ENCODE measurements around the gene ZNF750. TPM values are rescaled to one million over a fixed set of nuclear protein-coding genes. Genes with fewer than 3 reads are reported as not detected.

The ZNF750 gene
- total RNA-seq, 2 experiments from 2014 or later = not detected

- no peaks in the 10 kb centered on the region for H3K27me3 Mint-ChIP-seq (ENCODE audit: low read depth)
- H3K4me3 Mint-ChIP-seq = no peak overlapping the region
- peaks cover 3% of the 10 kb centered on the region for H3K36me3 Mint-ChIP-seq (ENCODE audit: low read depth)
- CTCF ChIA-PET = interaction anchor here (1.4 kb wide), 1 partner anchor 100 kb away, joined by 3 read pairs; no protein-coding TSS in a partner anchor
- H3K27ac Mint-ChIP-seq = no peak overlapping the region
- peaks cover 81% of the 10 kb centered on the region for H3K4me1 Mint-ChIP-seq (ENCODE audit: low read depth)
- intact Hi-C loops (cut with micrococcal nuclease) = loop anchor here (5.0 kb wide), 1 partner anchor 172 kb away; no protein-coding TSS in a partner anchor
- H3K9me3 Mint-ChIP-seq = no peaks in the 10 kb centered on the region
- no peak for DNase-seq
Measured at GRCh38 chr17:82880620-82881323, 41.0 kb upstream of the ZNF750 start.

- H3K4me3 Mint-ChIP-seq = no peak overlapping the region
Measured at GRCh38 chr17:82879241-82879640, 39.4 kb upstream of the ZNF750 start.

GRCh38 chr17:82878527-82878926 is 38.7 kb upstream of the ZNF750 start:
- H3K4me1 Mint-ChIP-seq (ENCODE audit: low read depth) = peaks cover 60% of the 10 kb centered on the region
- CTCF ChIA-PET = interaction anchor here (0.7 kb wide), 1 partner anchor 513 kb away, joined by 4 read pairs; no protein-coding TSS in a partner anchor
- no peaks in the 10 kb centered on the region for H3K27me3 Mint-ChIP-seq (ENCODE audit: low read depth)
- no peak overlapping the region for H3K4me3 Mint-ChIP-seq
- no peaks in the 10 kb centered on the region for H3K9me3 Mint-ChIP-seq
- no peak for DNase-seq
- intact Hi-C loops (cut with micrococcal nuclease) = no loop called here
- peaks cover 4% of the 10 kb centered on the region for H3K36me3 Mint-ChIP-seq (ENCODE audit: low read depth)
- no peak overlapping the region for H3K27ac Mint-ChIP-seq

More at GRCh38 chr17:82879241-82879640, 39.4 kb upstream of the ZNF750 start:
- CTCF ChIA-PET = no interaction called here
- Mint-ChIP-seq H3K27me3 (ENCODE audit: low read depth) (no peaks in the 10 kb centered on the region), H3K36me3 (ENCODE audit: low read depth) (peaks cover 4% of the 10 kb centered on the region), H3K4me1 (ENCODE audit: low read depth) (peaks cover 67% of the 10 kb centered on the region), H3K27ac (no peak overlapping the region), H3K9me3 (no peaks in the 10 kb centered on the region)
- no peak for DNase-seq
- intact Hi-C loops (cut with micrococcal nuclease) = no loop called here

- Mint-ChIP-seq H3K9me3 (no peaks in the 10 kb centered on the region), H3K4me1 (ENCODE audit: low read depth) (peaks cover 43% of the 10 kb centered on the region), H3K27ac (peak overlapping the region; percentile 62), H3K27me3 (ENCODE audit: low read depth) (no peaks in the 10 kb centered on the region), H3K36me3 (ENCODE audit: low read depth) (peaks cover 8% of the 10 kb centered on the region), H3K4me3 (no peak overlapping the region)
- CTCF ChIA-PET = interaction anchor here (0.6 to 1.2 kb wide), 3 partner anchors 8 to 169 kb away, joined by 3 to 5 read pairs (median 3); no protein-coding TSS in a partner anchor
- intact Hi-C loops (cut with micrococcal nuclease) = loop anchor here (1.0 kb wide), 2 partner anchors 9 to 12 kb away; no protein-coding TSS in a partner anchor
- DNase-seq = peak; percentile 45
Measured at GRCh38 chr17:82876602-82877379, 37.0 kb upstream of the ZNF750 start.

GRCh38 chr17:82876149-82876548 is 36.3 kb upstream of the ZNF750 start:
- CTCF ChIA-PET = interaction anchor here (0.7 to 1.2 kb wide), 2 partner anchors 9 to 10 kb away, joined by 3 to 5 read pairs; no protein-coding TSS in a partner anchor
- Mint-ChIP-seq H3K4me3 (no peak overlapping the region), H3K27ac (no peak overlapping the region), H3K9me3 (no peaks in the 10 kb centered on the region), H3K27me3 (ENCODE audit: low read depth) (no peaks in the 10 kb centered on the region), H3K4me1 (ENCODE audit: low read depth) (peaks cover 42% of the 10 kb centered on the region), H3K36me3 (ENCODE audit: low read depth) (peaks cover 10% of the 10 kb centered on the region)
- no peak for DNase-seq
- intact Hi-C loops (cut with micrococcal nuclease) = no loop called here

GRCh38 chr17:82875407-82875856 is 35.6 kb upstream of the ZNF750 start:
- intact Hi-C loops (cut with micrococcal nuclease) = no loop called here
- no peaks in the 10 kb centered on the region for H3K27me3 Mint-ChIP-seq (ENCODE audit: low read depth)
- no peak overlapping the region for H3K27ac Mint-ChIP-seq
- H3K4me3 Mint-ChIP-seq = no peak overlapping the region
- DNase-seq = no peak
- H3K9me3 Mint-ChIP-seq = no peaks in the 10 kb centered on the region
- peaks cover 13% of the 10 kb centered on the region for H3K36me3 Mint-ChIP-seq (ENCODE audit: low read depth)
- H3K4me1 Mint-ChIP-seq (ENCODE audit: low read depth) = peaks cover 46% of the 10 kb centered on the region
- CTCF ChIA-PET = interaction anchor here (1.0 to 1.2 kb wide), 2 partner anchors 10 kb away, joined by 4 to 5 read pairs; no protein-coding TSS in a partner anchor

- Mint-ChIP-seq H3K9me3 (no peaks in the 10 kb centered on the region), H3K27me3 (ENCODE audit: low read depth) (no peaks in the 10 kb centered on the region), H3K27ac (no peak overlapping the region), H3K36me3 (ENCODE audit: low read depth) (peaks cover 20% of the 10 kb centered on the region), H3K4me1 (ENCODE audit: low read depth) (peaks cover 43% of the 10 kb centered on the region), H3K4me3 (no peak overlapping the region)
- no peak for DNase-seq
- CTCF ChIA-PET = interaction anchor here (0.6 kb wide), 1 partner anchor 13 kb away, joined by 3 read pairs; no protein-coding TSS in a partner anchor
- intact Hi-C loops (cut with micrococcal nuclease) = no loop called here
Measured at GRCh38 chr17:82874011-82874835, 34.4 kb upstream of the ZNF750 start.

GRCh38 chr17:82873521-82873920 is 33.7 kb upstream of the ZNF750 start:
- H3K4me3 Mint-ChIP-seq = no peak overlapping the region
- H3K36me3 Mint-ChIP-seq (ENCODE audit: low read depth) = peaks cover 20% of the 10 kb centered on the region
- intact Hi-C loops (cut with micrococcal nuclease) = no loop called here
- H3K4me1 Mint-ChIP-seq (ENCODE audit: low read depth) = peaks cover 37% of the 10 kb centered on the region
- CTCF ChIA-PET = no interaction called here
- no peaks in the 10 kb centered on the region for H3K9me3 Mint-ChIP-seq
- no peaks in the 10 kb centered on the region for H3K27me3 Mint-ChIP-seq (ENCODE audit: low read depth)
- no peak overlapping the region for H3K27ac Mint-ChIP-seq
- DNase-seq = no peak

- CTCF ChIA-PET = interaction anchor here (0.5 kb wide), 1 partner anchor 68 kb away, joined by 3 read pairs; no protein-coding TSS in a partner anchor
- Mint-ChIP-seq H3K27me3 (ENCODE audit: low read depth) (no peaks in the 10 kb centered on the region), H3K27ac (no peak overlapping the region), H3K9me3 (no peaks in the 10 kb centered on the region), H3K4me1 (ENCODE audit: low read depth) (peaks cover 31% of the 10 kb centered on the region), H3K4me3 (no peak overlapping the region), H3K36me3 (ENCODE audit: low read depth) (peaks cover 20% of the 10 kb centered on the region)
- no peak for DNase-seq
- intact Hi-C loops (cut with micrococcal nuclease) = no loop called here
Measured at GRCh38 chr17:82872591-82873520, 33.0 kb upstream of the ZNF750 start.

- peaks cover 33% of the 10 kb centered on the region for H3K4me1 Mint-ChIP-seq (ENCODE audit: low read depth)
- no peak overlapping the region for H3K4me3 Mint-ChIP-seq
- H3K36me3 Mint-ChIP-seq (ENCODE audit: low read depth) = peaks cover 20% of the 10 kb centered on the region
- H3K9me3 Mint-ChIP-seq = no peaks in the 10 kb centered on the region
- no peak for DNase-seq
- CTCF ChIA-PET = interaction anchor here (1.2 kb wide), 1 partner anchor 46 kb away, joined by 3 read pairs; no protein-coding TSS in a partner anchor
- H3K27me3 Mint-ChIP-seq (ENCODE audit: low read depth) = no peaks in the 10 kb centered on the region
- intact Hi-C loops (cut with micrococcal nuclease) = no loop called here
- H3K27ac Mint-ChIP-seq = no peak overlapping the region
Measured at GRCh38 chr17:82871776-82872561, 32.1 kb upstream of the ZNF750 start.

All from activated naive CD4-positive, alpha-beta T cell treated with anti-CD3 and anti-CD28 coated beads for 36 hours (primary cell).